ENCODE measurements around the gene EFCAB14.

- TF ChIP-seq, protein P1, sequence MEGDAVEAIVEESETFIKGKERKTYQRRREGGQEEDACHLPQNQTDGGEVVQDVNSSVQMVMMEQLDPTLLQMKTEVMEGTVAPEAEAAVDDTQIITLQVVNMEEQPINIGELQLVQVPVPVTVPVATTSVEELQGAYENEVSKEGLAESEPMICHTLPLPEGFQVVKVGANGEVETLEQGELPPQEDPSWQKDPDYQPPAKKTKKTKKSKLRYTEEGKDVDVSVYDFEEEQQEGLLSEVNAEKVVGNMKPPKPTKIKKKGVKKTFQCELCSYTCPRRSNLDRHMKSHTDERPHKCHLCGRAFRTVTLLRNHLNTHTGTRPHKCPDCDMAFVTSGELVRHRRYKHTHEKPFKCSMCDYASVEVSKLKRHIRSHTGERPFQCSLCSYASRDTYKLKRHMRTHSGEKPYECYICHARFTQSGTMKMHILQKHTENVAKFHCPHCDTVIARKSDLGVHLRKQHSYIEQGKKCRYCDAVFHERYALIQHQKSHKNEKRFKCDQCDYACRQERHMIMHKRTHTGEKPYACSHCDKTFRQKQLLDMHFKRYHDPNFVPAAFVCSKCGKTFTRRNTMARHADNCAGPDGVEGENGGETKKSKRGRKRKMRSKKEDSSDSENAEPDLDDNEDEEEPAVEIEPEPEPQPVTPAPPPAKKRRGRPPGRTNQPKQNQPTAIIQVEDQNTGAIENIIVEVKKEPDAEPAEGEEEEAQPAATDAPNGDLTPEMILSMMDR (IDR thresholded peaks at IDR 0.05; ENCODE audit: insufficient read depth, low read depth, low read length), result no peak
- TF ChIP-seq EZH2 (IDR thresholded peaks at IDR 0.05; ENCODE audit: insufficient read depth, low read length), result no peak
Measured at GRCh38 chr1:46653405-46653958, 65.4 kb downstream of the EFCAB14 start.
